Keratinocyte (primary cell): ENCODE results near the gene TFDP1.

Source experiments
- CTCF ChIP-seq, 3 experiments: IDR thresholded peaks in 1 of 3; conservative IDR thresholded peaks in 1 of 3; optimal IDR thresholded peaks in 1 of 3; 2 replicates in 2 of 3; 3 replicates in 1 of 3; pipeline versions ENCODE3 to v1.5.1; 2011; ENCODE audit warnings: low read length in 3 of 3, mild to moderate bottlenecking in 3 of 3, moderate library complexity in 2 of 3, control low read depth in 1 of 3, inconsistent platforms in 1 of 3; ENCODE audit not compliant: insufficient read depth in 2 of 3; ENCODE audit errors: extremely low read depth in 1 of 3
- EZH2 ChIP-seq: IDR thresholded peaks from one replicate; pipeline ENCODE4 v1.6.1; 2012; ENCODE audit warnings: inconsistent platforms, mild to moderate bottlenecking, low read length, moderate library complexity

GRCh38 chr13:113607889-113608635 lies 23.5 kb downstream of the TFDP1 start:
- TF ChIP-seq CTCF (optimal IDR thresholded peaks at IDR 0.05 in 1 of 3, IDR thresholded peaks at IDR 0.05 in 1 of 3, conservative IDR thresholded peaks at IDR 0.05 in 1 of 3; ENCODE audit: extremely low read depth in 1 of 3, insufficient read depth in 2 of 3, low read length in 3 of 3) (no peak), EZH2 (no peak)
